A549 (cell line): ENCODE measurements around the gene KEL. TPM values are rescaled to one million over a fixed set of nuclear protein-coding genes. Genes with fewer than 3 reads are reported as not detected.

Experiments
- ATAC-seq, 2 experiments: fragments of 200-7000 bp in 1 of 2; fragments of >200 bp in 1 of 2; cut with Nextera tagmentation in 1 of 2; cut with Tn5 transposase in 1 of 2; 3 replicates each; pipeline versions ENCODE4 v1.8.0 to v1.9.1; 2018 to 2020; ENCODE audit warnings: mild to moderate bottlenecking in 1 of 2, moderate library complexity in 1 of 2
- CTCF ChIA-PET: fragments of 300-600 bp; sonication (Branson Sonifier 250); formaldehyde crosslinking; extraction: SDS; loops from one replicate; lab custom pipeline; 2021; ENCODE audit warnings: antibody characterized with exemption, inconsistent platforms; lab: Yijun Ruan, JAX
- POLR2A ChIA-PET: fragments of 350-600 bp; formaldehyde crosslinking; extraction: SDS; loops from one replicate; lab custom pipeline; 2021; ENCODE audit warnings: antibody characterized with exemption, inconsistent platforms; lab: Yijun Ruan, JAX
- DNase-seq, 2 experiments: peaks; one replicate each; pipeline versions ENCODE4 v3.0.0 to v3.0.0-alpha.2; 2011 to 2016; ENCODE audit warnings: low read depth in 1 of 2, low spot score in 1 of 2
- FAIRE-seq: peaks from 2 replicates; lab custom pipeline; 2011; peaks lifted over from hg19 to GRCh38; lab: Jason Lieb, UNC
- H3K27ac ChIP-seq, 2 experiments: fragments of >200 bp; sonication (Bioruptor Twin); formaldehyde crosslinking; 3 replicates each; pipeline ENCODE4 v1.5.1; 2016 to 2017
- H3K4me1 ChIP-seq: fragments of >200 bp; sonication (Bioruptor Twin); formaldehyde crosslinking; 3 replicates; pipeline ENCODE4 v1.6.1; 2016
- H3K4me2 ChIP-seq: fragments of >200 bp; sonication (Bioruptor Twin); formaldehyde crosslinking; 3 replicates; pipeline ENCODE4 v1.6.1; 2016
- H3K4me3 ChIP-seq: fragments of >200 bp; sonication (Bioruptor Twin); formaldehyde crosslinking; 3 replicates; pipeline ENCODE4 v1.5.1; 2016
- H3K9me3 ChIP-seq: fragments of >200 bp; sonication (Bioruptor Twin); formaldehyde crosslinking; 3 replicates; pipeline ENCODE4 v1.6.1; 2016
- ATOH8 ChIP-seq: fragments of 250-450 bp; sonication (Bioruptor Pico); IDR thresholded peaks from 2 replicates; pipeline ENCODE4 v1.5.0; 2020; ENCODE audit warnings: low read depth, mild to moderate bottlenecking, moderate library complexity
- EHF ChIP-seq: fragments of 250-450 bp; sonication (Bioruptor Pico); IDR thresholded peaks from 2 replicates; pipeline ENCODE4 v1.5.0; 2020; ENCODE audit warnings: mild to moderate bottlenecking
- EHMT2 ChIP-seq: fragments of 200-600 bp; sonication (generic); IDR thresholded peaks from 2 replicates; pipeline ENCODE4 v1.6.1; 2016; ENCODE audit warnings: antibody characterized with exemption, low read depth, mild to moderate bottlenecking, moderate library complexity
- ESRRA ChIP-seq: fragments of 150-350 bp; IDR thresholded peaks from 2 replicates; pipeline ENCODE4 v1.6.1; 2014; ENCODE audit warnings: mild to moderate bottlenecking, low read length, borderline replicate concordance
- FOXS1 ChIP-seq: fragments of 250-450 bp; sonication (Bioruptor Pico); IDR thresholded peaks from 2 replicates; pipeline ENCODE4 v1.5.0; 2020; ENCODE audit warnings: mild to moderate bottlenecking, moderate library complexity
- GATA3 ChIP-seq: IDR thresholded peaks from 2 replicates; pipeline ENCODE4 v1.6.1; 2012; ENCODE audit warnings: borderline replicate concordance
- HEYL ChIP-seq: fragments of 250-450 bp; sonication (Bioruptor Pico); IDR thresholded peaks from 2 replicates; pipeline ENCODE4 v1.8.0; 2021; ENCODE audit warnings: mild to moderate bottlenecking, moderate library complexity
- HOXA7 ChIP-seq: fragments of 250-450 bp; sonication (Bioruptor Pico); IDR thresholded peaks from 2 replicates; pipeline ENCODE4 v1.5.0; 2020; ENCODE audit warnings: mild to moderate bottlenecking, moderate library complexity
- HOXB13 ChIP-seq: fragments of 250-450 bp; sonication (Bioruptor Pico); IDR thresholded peaks from 2 replicates; pipeline ENCODE4 v1.5.0; 2020; ENCODE audit warnings: low read depth, mild to moderate bottlenecking, moderate library complexity
- JUNB ChIP-seq: fragments of >200 bp; sonication (Bioruptor Twin); formaldehyde crosslinking; IDR thresholded peaks from 2 replicates; pipeline ENCODE4 v1.6.1; 2016
- KDM1A ChIP-seq: fragments of 200-600 bp; sonication (generic); IDR thresholded peaks from 2 replicates; pipeline ENCODE4 v1.6.1; 2016; ENCODE audit warnings: low read depth, mild to moderate bottlenecking
- MAFK ChIP-seq: fragments of 450-650 bp; IDR thresholded peaks from 2 replicates; pipeline ENCODE4 v1.6.1; 2014; ENCODE audit not compliant: partially characterized antibody
- MAZ ChIP-seq: fragments of 150-350 bp; IDR thresholded peaks from 2 replicates; pipeline ENCODE4 v1.6.1; 2014; ENCODE audit warnings: antibody characterized with exemption, low read depth, low read length, borderline replicate concordance
- NFE2L2 ChIP-seq: fragments of 150-350 bp; conservative IDR thresholded peaks from 2 replicates; pipeline ENCODE4 v1.6.1; 2014; ENCODE audit warnings: low read length
- NPAS2 ChIP-seq: fragments of 250-450 bp; sonication (Bioruptor Pico); IDR thresholded peaks from 2 replicates; pipeline ENCODE4 v1.8.0; 2022; ENCODE audit warnings: mild to moderate bottlenecking, moderate library complexity, borderline replicate concordance
- NR3C1 ChIP-seq: fragments of >200 bp; sonication (Bioruptor Twin); formaldehyde crosslinking; IDR thresholded peaks from 3 replicates; pipeline ENCODE4 v1.6.1; 2017
- PHF8 ChIP-seq: fragments of 200-600 bp; sonication (generic); IDR thresholded peaks from 2 replicates; pipeline ENCODE4 v1.6.1; 2016; ENCODE audit warnings: low read depth, mild to moderate bottlenecking, antibody characterized with exemption, moderate library complexity, borderline replicate concordance
- POLR2A ChIP-seq: IDR thresholded peaks from 2 replicates; pipeline ENCODE4 v1.6.1; 2012; ENCODE audit warnings: mild to moderate bottlenecking, low read length
- POLR2AphosphoS2 ChIP-seq: conservative IDR thresholded peaks from 2 replicates; pipeline ENCODE4 v1.6.1; 2012; ENCODE audit warnings: low read length, improper control_type of control experiment, inconsistent platforms
- RFX5 ChIP-seq: fragments of 450-650 bp; IDR thresholded peaks from 2 replicates; pipeline ENCODE4 v1.7.1; 2014; ENCODE audit warnings: antibody characterized with exemption, mild to moderate bottlenecking, moderate library complexity
- RNF2 ChIP-seq: fragments of 200-600 bp; sonication (generic); IDR thresholded peaks from 2 replicates; pipeline ENCODE4 v1.6.1; 2016; ENCODE audit warnings: low read depth, mild to moderate bottlenecking, antibody characterized with exemption, moderate library complexity, borderline replicate concordance
- SMC3 ChIP-seq: fragments of >200 bp; sonication (Bioruptor Twin); formaldehyde crosslinking; IDR thresholded peaks from 3 replicates; pipeline ENCODE4 v1.6.1; 2018; ENCODE audit warnings: inconsistent platforms
- SREBF2 ChIP-seq: fragments of 450-650 bp; IDR thresholded peaks from 2 replicates; pipeline ENCODE4 v1.6.1; 2014; ENCODE audit warnings: mild to moderate bottlenecking, moderate library complexity
- TFCP2L1 ChIP-seq: fragments of 250-450 bp; sonication (Bioruptor Pico); IDR thresholded peaks from 2 replicates; pipeline ENCODE4 v1.5.0; 2021; ENCODE audit warnings: mild to moderate bottlenecking
- TP53 ChIP-seq: fragments of 250-450 bp; sonication (Bioruptor Pico); IDR thresholded peaks from 2 replicates; pipeline ENCODE4 v1.5.0; 2021; ENCODE audit warnings: mild to moderate bottlenecking, moderate library complexity
- USF2 ChIP-seq: fragments of 450-650 bp; IDR thresholded peaks from 2 replicates; pipeline ENCODE4 v1.6.1; 2014; ENCODE audit warnings: antibody characterized with exemption
- ZC3H11A ChIP-seq: fragments of 450-650 bp; IDR thresholded peaks from 2 replicates; pipeline ENCODE4 v1.6.1; 2014; ENCODE audit warnings: antibody characterized with exemption, mild to moderate bottlenecking
- ZNF302 ChIP-seq: fragments of 250-450 bp; sonication (Bioruptor Pico); IDR thresholded peaks from 2 replicates; pipeline ENCODE4 v1.9.0; 2021; ENCODE audit warnings: inconsistent platforms, mild to moderate bottlenecking, moderate library complexity
- WGBS: methylation state at CpG from one replicate; pipeline ENCODE4 v1.1.6; 2017; ENCODE audit errors: missing lambda C conversion rate; 5-methylcytosine and 5-hydroxymethylcytosine counted together
- polyA plus RNA-seq, 4 experiments: library from polyadenylated mRNA; depleted of rRNA in 3 of 4; stranded (reverse); fragments of >200 nt; fragmentation: RNase III in 1 of 4; extraction: RNeasy Plus Mini Kit Qiagen cat#74134 plus additional on column Dnase treatment in 1 of 4; gene quantifications; 2 replicates in 3 of 4; 3 replicates in 1 of 4; pipeline ENCODE4 v1.2.3, GENCODE V29; 2011 to 2017

KEL gene
- polyA plus RNA-seq, 2 of the 4 experiments (the other 2 are of a cell fraction): 0.14 TPM; not detected in 1

GRCh38 chr7:142896741-142897379, 65.3 kb downstream of the KEL start:
- no peak overlapping the region for H3K4me3 ChIP-seq
- ChIA-PET CTCF (no interaction called here), POLR2A (no interaction called here)
- DNase-seq (no peak), FAIRE-seq (no peak), ATAC-seq (no peak)
- no peak for TF ChIP-seq SMC3
- no peak for TF ChIP-seq ZC3H11A
- TF ChIP-seq PHF8: no peak
- no peak for TF ChIP-seq RNF2
- no peak for TF ChIP-seq MAZ
- TF ChIP-seq ZNF302 (CRISPR knock-in tag): no peak
- TF ChIP-seq RFX5: no peak
- TF ChIP-seq NPAS2 (CRISPR knock-in tag): no peak
- no peak for TF ChIP-seq TFCP2L1 (CRISPR knock-in tag)
- TF ChIP-seq NFE2L2: no peak
- no peak for TF ChIP-seq MAFK
- TF ChIP-seq NR3C1: no peak
- TF ChIP-seq HOXA7 (CRISPR knock-in tag): no peak
- H3K9me3 ChIP-seq: no peaks in the 10 kb centered on the region
- no peak overlapping the region for H3K4me2 ChIP-seq
- no peak overlapping the region for H3K27ac ChIP-seq
- 43% methylated on average over 3 of the region's 3 CpGs for WGBS
- no peaks in the 10 kb centered on the region for H3K4me1 ChIP-seq

GRCh38 chr7:142896151-142896550, 66.0 kb downstream of the KEL start:
- WGBS: 34% methylated on average over 3 of the region's 3 CpGs
- Histone ChIP-seq H3K4me2 (no peak overlapping the region), H3K9me3 (no peaks in the 10 kb centered on the region), H3K4me1 (no peaks in the 10 kb centered on the region), H3K4me3 (no peak overlapping the region), H3K27ac (no peak overlapping the region)
- FAIRE-seq: no peak
- TF ChIP-seq SREBF2: no peak
- no peak for TF ChIP-seq RNF2
- TF ChIP-seq EHMT2: no peak
- TF ChIP-seq JUNB: no peak
- no peak for TF ChIP-seq HEYL (CRISPR knock-in tag)
- TF ChIP-seq POLR2AphosphoS2: no peak
- no peak for TF ChIP-seq HOXB13 (CRISPR knock-in tag)
- no peak for TF ChIP-seq ESRRA
- TF ChIP-seq KDM1A: no peak
- TF ChIP-seq ATOH8 (CRISPR knock-in tag): no peak
- TF ChIP-seq USF2: no peak
- no peak for TF ChIP-seq EHF (CRISPR knock-in tag)
- TF ChIP-seq FOXS1 (CRISPR knock-in tag): no peak
- TF ChIP-seq TP53 (CRISPR knock-in tag): no peak
- no peak for TF ChIP-seq GATA3
- TF ChIP-seq POLR2A: no peak
- no peak for DNase-seq
- ChIA-PET POLR2A (no interaction called here), CTCF (interaction anchor here (1.8 kb wide), 1 partner anchor 17 kb away, joined by 3 read pairs; no protein-coding TSS in a partner anchor)
- no peak for ATAC-seq
